Kidney glomerular epithelial cell (primary cell): Measurements from ENCODE around the gene APH1B.
"Not testable (repeated sequence)": the region's sequence is repeated elsewhere in the genome, so short reads cannot be mapped to it uniquely, and the experiment has no call there.

Experiments
- DNase-seq: peaks from one replicate; lab custom pipeline; 2025; lab: John Stamatoyannopoulos, UW

Gene APH1B

DNA sequence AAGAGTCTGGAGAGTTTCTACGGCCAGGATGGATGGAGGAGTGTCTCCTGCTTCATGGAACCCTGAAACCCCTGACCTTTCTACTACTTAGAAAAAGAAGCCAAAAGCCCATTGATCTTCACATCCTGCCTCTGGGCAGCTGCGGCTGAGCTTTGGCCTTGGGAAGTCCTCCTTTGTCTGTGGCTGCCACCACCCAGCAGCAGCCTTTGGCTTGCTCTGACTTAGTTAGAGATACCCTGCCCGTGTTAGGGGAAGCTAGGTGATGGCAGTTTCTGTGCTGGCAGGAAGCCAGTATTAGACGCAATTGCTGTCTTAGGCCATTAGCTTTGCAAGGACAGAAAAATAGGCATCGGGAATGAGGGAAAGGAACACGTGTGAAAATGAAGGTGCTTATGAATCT is 18.8 kb downstream of the APH1B start:
- DNase-seq: no peak

GRCh38 chr15:63299943-63300575 is 22.7 kb downstream of the APH1B start:
- no peak for DNase-seq

DNA sequence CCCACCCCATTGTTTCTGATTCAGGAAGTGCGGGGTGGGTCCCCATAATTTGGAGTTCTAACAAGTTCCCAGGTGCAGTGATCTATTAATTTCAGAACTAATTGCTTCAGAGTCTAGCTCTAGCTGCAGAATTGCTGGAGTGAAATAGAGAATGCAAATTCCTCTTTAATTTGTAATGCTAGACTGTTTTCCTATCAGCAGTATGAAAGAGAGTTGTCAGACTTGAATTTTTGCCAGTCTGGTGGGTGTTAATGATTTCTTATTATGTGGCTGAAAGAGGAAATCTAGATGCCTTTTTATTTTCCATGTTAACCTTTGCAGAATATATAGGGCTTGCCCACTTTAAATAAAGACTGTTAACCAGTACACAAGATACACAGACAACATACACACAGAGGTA is 23.7 kb downstream of the APH1B start:
- peak; percentile 76 for DNase-seq

GRCh38 chr15:63305260-63305659 is 27.9 kb downstream of the APH1B start:
- DNase-seq: no peak

GRCh38 chr15:63306492-63307073 is 29.2 kb downstream of the APH1B start:
- peak; percentile 12 for DNase-seq

DNA sequence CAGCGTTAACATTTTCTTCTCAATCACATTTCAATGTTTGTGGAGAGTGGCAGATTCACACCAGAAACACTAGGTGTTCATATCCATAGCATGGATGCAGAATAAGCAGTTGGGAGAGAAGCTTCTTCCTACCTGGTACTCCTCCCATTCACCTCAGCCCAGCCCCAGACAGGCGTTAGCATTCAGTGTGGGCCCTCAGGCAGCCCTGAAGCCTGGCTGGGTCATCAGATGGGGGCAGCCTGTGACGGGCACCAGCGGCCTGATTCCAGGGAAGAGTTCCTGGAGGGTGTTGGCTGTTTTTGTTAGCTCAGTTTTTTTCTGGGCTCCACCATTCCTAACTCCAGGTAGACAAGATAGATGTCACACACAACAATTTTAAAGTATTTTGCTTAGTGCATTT is 31.1 kb downstream of the APH1B start:
- no peak for DNase-seq

GRCh38 chr15:63308947-63309346 is 31.5 kb downstream of the APH1B start:
- DNase-seq: no peak

GRCh38 chr15:63310646-63311045 is 33.2 kb downstream of the APH1B start:
- no peak for DNase-seq

GRCh38 chr15:63312286-63312685 is 34.9 kb downstream of the APH1B start:
- no peak for DNase-seq

GRCh38 chr15:63313825-63314224 is 36.4 kb downstream of the APH1B start:
- no peak for DNase-seq

DNA sequence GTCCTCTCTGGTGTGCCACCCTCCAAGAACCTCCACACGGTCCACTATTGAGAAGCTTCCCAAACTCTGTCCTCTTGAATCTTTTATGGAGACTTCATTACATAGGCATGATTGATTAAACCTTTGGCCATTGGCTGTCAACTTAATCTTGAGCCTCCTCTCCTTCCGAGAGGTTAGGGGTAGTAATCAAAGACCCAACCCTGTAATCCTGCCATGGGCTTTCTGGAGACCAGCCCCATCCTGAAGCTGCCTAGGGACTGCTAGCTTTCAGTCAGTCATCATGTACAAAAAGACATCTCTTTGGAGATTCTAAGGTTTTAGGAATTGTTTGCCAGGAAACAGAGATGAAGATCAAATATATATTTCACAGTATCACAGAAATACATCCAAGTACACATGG is 37.0 kb downstream of the APH1B start:
- DNase-seq: no peak

GRCh38 chr15:63318344-63318743 is 40.9 kb downstream of the APH1B start:
- no peak for DNase-seq

DNA sequence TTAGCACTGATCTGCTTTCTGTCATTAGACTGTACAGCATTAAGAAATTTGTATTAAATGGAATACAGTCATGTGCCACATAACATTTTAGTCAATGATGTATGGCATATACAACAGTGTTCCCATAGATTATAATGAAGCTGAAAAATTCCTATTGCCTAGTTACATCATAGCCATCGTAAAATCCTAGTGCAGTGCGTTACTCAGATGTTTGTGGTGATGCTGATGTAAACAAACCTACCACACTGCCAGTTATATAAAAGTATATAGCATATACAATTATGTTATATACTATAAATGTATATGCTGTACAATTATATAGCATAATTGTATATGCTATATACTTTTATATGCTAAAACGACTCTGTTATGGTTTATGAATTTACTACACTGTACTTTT is 41.7 kb downstream of the APH1B start:
- DNase-seq: no peak

GRCh38 chr15:63320446-63320845 is 43.0 kb downstream of the APH1B start:
- DNase-seq: not testable (repeated sequence)

GRCh38 chr15:63320981-63321380 is 43.6 kb downstream of the APH1B start:
- not testable (repeated sequence) for DNase-seq

GRCh38 chr15:63321462-63321861 is 44.1 kb downstream of the APH1B start:
- DNase-seq: no peak

- peak; percentile 22 for DNase-seq
Measured at GRCh38 chr15:63322541-63322940, 45.1 kb downstream of the APH1B start.

GRCh38 chr15:63323798-63324563 is 46.6 kb downstream of the APH1B start:
- DNase-seq: no peak

DNA sequence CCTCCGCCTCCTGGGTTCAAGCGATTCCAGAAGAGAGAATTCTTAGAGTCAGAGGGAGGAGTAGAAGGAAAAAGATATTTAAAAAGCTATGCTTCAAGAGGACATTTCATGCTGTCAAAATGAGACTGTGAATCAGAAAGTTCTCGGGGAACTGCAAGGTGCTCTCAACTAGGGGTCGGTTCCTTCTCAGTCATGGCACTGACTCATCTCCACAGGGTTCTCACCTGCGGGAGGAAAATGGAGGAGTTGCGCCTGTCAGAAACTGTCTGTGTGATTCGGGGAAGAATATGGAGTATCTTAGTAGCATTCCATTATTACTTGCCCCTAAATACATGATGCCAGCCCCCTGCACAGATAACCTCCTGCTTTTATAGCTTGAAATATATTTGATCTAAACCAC is 47.4 kb downstream of the APH1B start:
- no peak for DNase-seq

DNA sequence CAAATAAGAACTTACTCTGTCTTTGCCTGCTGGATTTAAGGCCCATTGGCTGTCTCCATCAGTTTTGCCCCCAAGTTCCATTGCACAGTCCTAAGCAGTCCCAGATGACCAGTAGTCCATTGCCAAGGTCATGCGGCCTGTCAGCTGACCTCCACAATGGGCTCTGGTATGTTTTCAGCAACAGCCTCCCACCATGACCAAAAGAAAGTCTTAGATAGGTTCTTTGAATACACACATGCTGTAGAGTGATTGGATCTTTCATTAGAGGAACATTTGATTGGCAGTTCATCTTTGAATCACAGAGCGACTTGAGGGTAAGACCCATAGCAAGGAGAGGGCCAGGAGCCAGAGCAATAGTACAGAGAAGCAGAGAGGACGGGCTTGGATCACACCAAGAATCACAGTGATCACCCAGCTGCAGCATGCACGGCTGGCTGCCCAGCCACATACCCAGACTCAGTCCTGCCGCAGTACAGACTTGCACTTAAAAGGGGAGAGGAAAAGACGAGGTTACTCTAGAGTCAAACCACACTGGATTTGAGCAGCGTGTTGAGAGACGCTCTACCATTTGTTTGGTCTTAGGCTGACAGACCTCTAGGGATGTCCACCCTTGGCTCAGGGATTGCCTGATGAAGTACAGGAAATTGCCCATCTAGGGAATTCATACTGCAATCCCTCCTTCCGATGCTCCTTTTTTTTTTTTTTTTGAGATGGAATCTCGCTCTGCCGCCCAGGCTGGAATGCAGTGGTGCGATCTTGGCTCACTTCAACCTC is 50.4 kb downstream of the APH1B start:
- peak; percentile 49 for DNase-seq

GRCh38 chr15:63329567-63330350 is 52.4 kb downstream of the APH1B start:
- no peak for DNase-seq

- DNase-seq: no peak
Measured at GRCh38 chr15:63330926-63331325, 53.5 kb downstream of the APH1B start.
